Keratinocyte (primary cell): ENCODE data around the gene ZFAND6.

Source experiments
- CTCF ChIP-seq, 3 experiments: IDR thresholded peaks in 1 of 3; conservative IDR thresholded peaks in 1 of 3; optimal IDR thresholded peaks in 1 of 3; 2 replicates in 2 of 3; 3 replicates in 1 of 3; pipeline versions ENCODE3 to v1.5.1; 2011; ENCODE audit warnings: low read length in 3 of 3, mild to moderate bottlenecking in 3 of 3, moderate library complexity in 2 of 3, control low read depth in 1 of 3, inconsistent platforms in 1 of 3; ENCODE audit not compliant: insufficient read depth in 2 of 3; ENCODE audit errors: extremely low read depth in 1 of 3
- EZH2 ChIP-seq: IDR thresholded peaks from one replicate; pipeline ENCODE4 v1.6.1; 2012; ENCODE audit warnings: inconsistent platforms, mild to moderate bottlenecking, low read length, moderate library complexity

GRCh38 chr15:80169768-80170357 is 110.4 kb downstream of the ZFAND6 start:
- TF ChIP-seq CTCF (optimal IDR thresholded peaks at IDR 0.05 in 1 of 3, IDR thresholded peaks at IDR 0.05 in 1 of 3, conservative IDR thresholded peaks at IDR 0.05 in 1 of 3; ENCODE audit: extremely low read depth in 1 of 3, insufficient read depth in 2 of 3, low read length in 3 of 3) (no peak), EZH2 (no peak)
